H1 (cell line): Measurements from ENCODE around the gene MTARC2. TPM values are rescaled to one million over a fixed set of nuclear protein-coding genes. Genes with fewer than 3 reads are reported as not detected.

Experiments used
- ASH2L ChIP-seq: fragments of 200-600, 300-600 bp; sonication (generic); IDR thresholded peaks from one replicate; pipeline ENCODE4 v1.7.1; 2017; ENCODE audit warnings: low read length
- BCL11A ChIP-seq, 2 experiments: IDR thresholded peaks; one replicate each; pipeline ENCODE4 v1.6.1; 2011; ENCODE audit warnings: low read depth in 2 of 2, low read length in 2 of 2, mild to moderate bottlenecking in 2 of 2
- CHD7 ChIP-seq: fragments of 300-600 bp; sonication (generic); IDR thresholded peaks from 2 replicates; pipeline ENCODE4 v1.7.1; 2012; ENCODE audit warnings: low read length, moderate library complexity, mild to moderate bottlenecking, inconsistent platforms; ENCODE audit not compliant: insufficient replicate concordance
- CTCF ChIP-seq, 3 experiments: IDR thresholded peaks; 1 replicate in 2 of 3; 2 replicates in 1 of 3; pipeline versions ENCODE4 v1.5.1 to v1.6.1; 2011; ENCODE audit warnings: low read length in 3 of 3, mild to moderate bottlenecking in 3 of 3, inconsistent platforms in 2 of 3, low read depth in 1 of 3, moderate library complexity in 1 of 3; ENCODE audit not compliant: insufficient read depth in 1 of 3; ENCODE audit errors: control extremely low read depth in 1 of 3
- MAFK ChIP-seq: IDR thresholded peaks from 2 replicates; pipeline ENCODE4 v1.6.1; 2012; ENCODE audit warnings: low read depth, mild to moderate bottlenecking, improper control_type of control experiment, low read length
- RAD21 ChIP-seq, 2 experiments: IDR thresholded peaks in 1 of 2; conservative IDR thresholded peaks in 1 of 2; 2 replicates each; pipeline ENCODE4 v1.6.1; 2011; ENCODE audit warnings: low read depth in 2 of 2, low read length in 2 of 2, improper control_type of control experiment in 1 of 2, inconsistent platforms in 1 of 2, mild to moderate bottlenecking in 1 of 2, moderate library complexity in 1 of 2
- RXRA ChIP-seq: IDR thresholded peaks from 2 replicates; pipeline ENCODE4 v1.6.1; 2011; ENCODE audit warnings: low read depth, mild to moderate bottlenecking, low read length, moderate library complexity; ENCODE audit not compliant: insufficient read depth
- polyA plus RNA-seq, 7 experiments: library from polyadenylated mRNA; depleted of rRNA in 3 of 7; stranded (reverse) in 5 of 7; unstranded in 2 of 7; fragments of >200 nt in 5 of 7; fragments of 200-250 nt in 2 of 7; gene quantifications; 1 replicate in 5 of 7; 2 replicates in 1 of 7; 4 replicates in 1 of 7; pipeline versions ENCODE4 v1.2.1 to v1.2.3, GENCODE V29; 2011 to 2013; ENCODE audit warnings: missing spikeins in 2 of 7, mixed read lengths in 2 of 7
- total RNA-seq: library from RNA; stranded (reverse); fragmentation: NEBNext Ultra II Directional; extraction: Animal tissue kit (Norgen Biotek cat#: 25700); gene quantifications from 2 replicates; pipeline ENCODE4 v1.2.1, GENCODE V29; 2021

MTARC2 gene
- total and polyA plus RNA-seq, 2 of the 8 experiments (the other 6 are each of a cell fraction or from before 2014, with no cell fraction given): 7.2 to 7.9 TPM

GRCh38 chr1:220741825-220742224 lies 6.3 kb upstream of the MTARC2 start (continued):
- TF ChIP-seq CHD7 (no peak), ASH2L (no peak), CTCF (IDR thresholded peaks at IDR 0.05; ENCODE audit: control extremely low read depth in 1 of 3, insufficient read depth in 1 of 3, low read depth in 1 of 3, low read length in 3 of 3) (no peak), MAFK (no peak), BCL11A (IDR thresholded peaks at IDR 0.05; ENCODE audit: low read depth in 2 of 2, low read length in 2 of 2) (no peak), RAD21 (IDR thresholded peaks at IDR 0.05 in 1 of 2, conservative IDR thresholded peaks at IDR 0.05 in 1 of 2; ENCODE audit: low read depth in 2 of 2, low read length in 2 of 2) (no peak), RXRA (no peak)
- TF ChIP-seq, all 59 proteins: peak for 0
